HEK293 (cell line): ENCODE measurements around the gene ZNF18.

ENCODE experiments used
- GLIS2 ChIP-seq: fragments of 450-650 bp; formaldehyde crosslinking; IDR thresholded peaks from 2 replicates; pipeline ENCODE4 v1.5.1; 2016; ENCODE audit warnings: missing biosample characterization, missing genetic modification characterization
- MYNN ChIP-seq: fragments of 450-650 bp; formaldehyde crosslinking; IDR thresholded peaks from 2 replicates; pipeline ENCODE4 v1.5.1; 2016; ENCODE audit warnings: missing biosample characterization, missing genetic modification characterization, borderline replicate concordance
- MZF1 ChIP-seq: fragments of 450-650 bp; formaldehyde crosslinking; IDR thresholded peaks from 2 replicates; pipeline ENCODE4 v1.5.1; 2017; ENCODE audit warnings: missing biosample characterization, missing genetic modification characterization, borderline replicate concordance
- SCRT1 ChIP-seq: fragments of 450-650 bp; formaldehyde crosslinking; IDR thresholded peaks from 2 replicates; pipeline ENCODE4 v1.5.1; 2016; ENCODE audit warnings: missing biosample characterization, missing genetic modification characterization, borderline replicate concordance
- SCRT2 ChIP-seq: fragments of 450-650 bp; formaldehyde crosslinking; IDR thresholded peaks from 2 replicates; pipeline ENCODE4 v1.5.1; 2016; ENCODE audit warnings: missing biosample characterization, missing genetic modification characterization
- ZFP69B ChIP-seq: fragments of 450-650 bp; formaldehyde crosslinking; IDR thresholded peaks from 2 replicates; pipeline ENCODE4 v1.5.1; 2016; ENCODE audit warnings: missing biosample characterization, missing genetic modification characterization
- ZNF114 ChIP-seq: fragments of 450-650 bp; formaldehyde crosslinking; IDR thresholded peaks from 2 replicates; pipeline ENCODE4 v1.5.0; 2017; ENCODE audit warnings: missing biosample characterization, missing genetic modification characterization
- ZNF138 ChIP-seq: fragments of 450-650 bp; formaldehyde crosslinking; IDR thresholded peaks from 2 replicates; pipeline ENCODE4 v1.5.1; 2016; ENCODE audit warnings: missing biosample characterization, missing genetic modification characterization, borderline replicate concordance
- ZNF19 ChIP-seq: fragments of 450-650 bp; formaldehyde crosslinking; IDR thresholded peaks from 2 replicates; pipeline ENCODE4; 2016; ENCODE audit warnings: missing biosample characterization, missing genetic modification characterization, low read depth
- ZNF214 ChIP-seq: fragments of 450-650 bp; formaldehyde crosslinking; IDR thresholded peaks from 2 replicates; pipeline ENCODE4 v1.5.1; 2017; ENCODE audit warnings: missing biosample characterization, mild to moderate bottlenecking, missing genetic modification characterization, borderline replicate concordance
- ZNF24 ChIP-seq: fragments of 450-650 bp; formaldehyde crosslinking; IDR thresholded peaks from 2 replicates; pipeline ENCODE4 v1.5.1; 2016; ENCODE audit warnings: missing biosample characterization, missing genetic modification characterization
- ZNF501 ChIP-seq: fragments of 450-650 bp; formaldehyde crosslinking; IDR thresholded peaks from 2 replicates; pipeline ENCODE4 v1.5.1; 2016; ENCODE audit warnings: missing biosample characterization, missing genetic modification characterization
- ZNF518A ChIP-seq: fragments of 450-650 bp; formaldehyde crosslinking; conservative IDR thresholded peaks from 2 replicates; pipeline ENCODE4 v1.5.1; 2016; ENCODE audit warnings: low read depth, missing biosample characterization, missing genetic modification characterization
- ZNF530 ChIP-seq: fragments of 450-650 bp; formaldehyde crosslinking; IDR thresholded peaks from 2 replicates; pipeline ENCODE4 v1.5.1; 2016; ENCODE audit warnings: low read depth, missing biosample characterization, missing genetic modification characterization
- ZNF555 ChIP-seq: fragments of 450-650 bp; formaldehyde crosslinking; conservative IDR thresholded peaks from 2 replicates; pipeline ENCODE4 v1.5.1; 2017; ENCODE audit warnings: missing biosample characterization, mild to moderate bottlenecking, missing genetic modification characterization, inconsistent platforms
- ZNF561 ChIP-seq: fragments of 450-650 bp; IDR thresholded peaks from 2 replicates; pipeline ENCODE4 v1.5.1; 2018; ENCODE audit warnings: missing biosample characterization, missing genetic modification characterization, borderline replicate concordance
- ZNF626 ChIP-seq: fragments of 450-650 bp; sonication (Bioruptor Pico); formaldehyde crosslinking; IDR thresholded peaks from 2 replicates; pipeline ENCODE4 v1.5.1; 2018; ENCODE audit warnings: missing biosample characterization, missing genetic modification characterization, inconsistent platforms
- ZNF837 ChIP-seq: fragments of 450-650 bp; formaldehyde crosslinking; IDR thresholded peaks from 2 replicates; pipeline ENCODE4 v1.5.1; 2016; ENCODE audit warnings: missing biosample characterization, missing genetic modification characterization
- ZSCAN5A ChIP-seq: fragments of 450-650 bp; formaldehyde crosslinking; IDR thresholded peaks from 2 replicates; pipeline ENCODE4 v1.5.1; 2016; ENCODE audit warnings: missing biosample characterization, missing genetic modification characterization
- TF ChIP-seq, protein P1 (sequence below): fragments of 450-650 bp; formaldehyde crosslinking; IDR thresholded peaks from 2 replicates; pipeline ENCODE4 v1.5.1; 2017; ENCODE audit warnings: missing biosample characterization, missing genetic modification characterization
- TF ChIP-seq, protein P2 (sequence below): fragments of 450-650 bp; formaldehyde crosslinking; IDR thresholded peaks from 2 replicates; pipeline ENCODE4 v1.5.1; 2016; ENCODE audit warnings: missing biosample characterization, missing genetic modification characterization
- TF ChIP-seq, protein P3 (sequence below): fragments of 450-650 bp; formaldehyde crosslinking; IDR thresholded peaks from 2 replicates; pipeline ENCODE4 v1.5.1; 2016; ENCODE audit warnings: missing biosample characterization, missing genetic modification characterization
- TF ChIP-seq, protein P4 (sequence below): IDR thresholded peaks from 2 replicates; pipeline ENCODE4 v1.6.1; 2011; ENCODE audit warnings: mild to moderate bottlenecking, low read depth, low read length, borderline replicate concordance
- TF ChIP-seq, protein P5 (sequence below): fragments of 450-650 bp; formaldehyde crosslinking; IDR thresholded peaks from 2 replicates; pipeline ENCODE4 v1.5.1; 2016; ENCODE audit warnings: missing biosample characterization, missing genetic modification characterization

The ZNF18 gene

DNA sequence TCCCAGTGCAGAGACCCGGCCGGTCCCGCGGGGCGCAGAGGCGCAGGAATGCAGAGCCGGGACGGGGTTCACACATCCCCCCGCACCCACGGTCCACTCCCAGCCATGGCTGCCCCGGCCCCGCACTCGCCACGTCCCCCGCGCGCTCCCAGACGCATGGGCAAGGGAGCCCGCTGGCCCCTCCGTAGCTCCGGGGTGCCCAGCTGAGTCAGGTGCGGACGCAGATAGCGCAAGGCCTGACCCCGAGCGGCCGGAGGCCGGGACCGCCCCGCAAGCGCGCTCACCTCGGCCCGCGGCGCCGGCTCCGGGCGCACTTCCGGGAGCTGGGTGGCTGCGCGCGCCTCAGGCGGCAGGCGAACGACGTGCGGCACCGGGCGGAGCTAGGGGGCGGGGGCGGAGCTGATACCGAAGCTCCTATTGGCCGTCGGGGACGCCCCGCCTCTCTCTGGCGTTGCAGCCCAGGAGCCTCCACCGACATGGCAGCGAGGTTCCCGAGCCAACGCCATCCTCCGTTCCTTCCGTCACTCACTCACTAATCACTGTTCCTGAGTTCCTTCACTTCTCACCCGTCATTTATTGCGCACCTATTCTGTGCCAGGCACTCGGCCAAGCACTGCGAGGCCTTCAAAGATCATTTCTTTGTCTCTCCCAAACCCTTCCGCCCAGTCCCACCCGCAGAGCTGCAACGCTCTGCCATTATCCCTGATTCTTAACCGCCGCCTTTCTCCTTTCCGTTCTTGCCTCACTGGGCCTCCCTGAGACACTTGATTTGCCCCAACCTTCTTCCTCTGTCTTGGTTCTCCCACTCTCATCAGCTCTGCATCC is at the start of gene ZNF18 (continued):
- TF ChIP-seq ZNF138 = no peak
- TF ChIP-seq ZNF837 = no peak
- TF ChIP-seq, protein P1, sequence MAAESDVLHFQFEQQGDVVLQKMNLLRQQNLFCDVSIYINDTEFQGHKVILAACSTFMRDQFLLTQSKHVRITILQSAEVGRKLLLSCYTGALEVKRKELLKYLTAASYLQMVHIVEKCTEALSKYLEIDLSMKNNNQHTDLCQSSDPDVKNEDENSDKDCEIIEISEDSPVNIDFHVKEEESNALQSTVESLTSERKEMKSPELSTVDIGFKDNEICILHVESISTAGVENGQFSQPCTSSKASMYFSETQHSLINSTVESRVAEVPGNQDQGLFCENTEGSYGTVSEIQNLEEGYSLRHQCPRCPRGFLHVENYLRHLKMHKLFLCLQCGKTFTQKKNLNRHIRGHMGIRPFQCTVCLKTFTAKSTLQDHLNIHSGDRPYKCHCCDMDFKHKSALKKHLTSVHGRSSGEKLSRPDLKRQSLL (tag by site-specific recombination) = no peak
- TF ChIP-seq, protein P2, sequence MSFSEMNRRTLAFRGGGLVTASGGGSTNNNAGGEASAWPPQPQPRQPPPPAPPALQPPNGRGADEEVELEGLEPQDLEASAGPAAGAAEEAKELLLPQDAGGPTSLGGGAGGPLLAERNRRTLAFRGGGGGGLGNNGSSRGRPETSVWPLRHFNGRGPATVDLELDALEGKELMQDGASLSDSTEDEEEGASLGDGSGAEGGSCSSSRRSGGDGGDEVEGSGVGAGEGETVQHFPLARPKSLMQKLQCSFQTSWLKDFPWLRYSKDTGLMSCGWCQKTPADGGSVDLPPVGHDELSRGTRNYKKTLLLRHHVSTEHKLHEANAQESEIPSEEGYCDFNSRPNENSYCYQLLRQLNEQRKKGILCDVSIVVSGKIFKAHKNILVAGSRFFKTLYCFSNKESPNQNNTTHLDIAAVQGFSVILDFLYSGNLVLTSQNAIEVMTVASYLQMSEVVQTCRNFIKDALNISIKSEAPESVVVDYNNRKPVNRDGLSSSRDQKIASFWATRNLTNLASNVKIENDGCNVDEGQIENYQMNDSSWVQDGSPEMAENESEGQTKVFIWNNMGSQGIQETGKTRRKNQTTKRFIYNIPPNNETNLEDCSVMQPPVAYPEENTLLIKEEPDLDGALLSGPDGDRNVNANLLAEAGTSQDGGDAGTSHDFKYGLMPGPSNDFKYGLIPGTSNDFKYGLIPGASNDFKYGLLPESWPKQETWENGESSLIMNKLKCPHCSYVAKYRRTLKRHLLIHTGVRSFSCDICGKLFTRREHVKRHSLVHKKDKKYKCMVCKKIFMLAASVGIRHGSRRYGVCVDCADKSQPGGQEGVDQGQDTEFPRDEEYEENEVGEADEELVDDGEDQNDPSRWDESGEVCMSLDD (tag by site-specific recombination) = peak; percentile 88
- peak; percentile 23; the same call in 1 of the 2 replicates for TF ChIP-seq MZF1 (tag by site-specific recombination)
- TF ChIP-seq GLIS2 (tag by site-specific recombination) = peak; percentile 7; the same call in 1 of the 2 replicates
- peak; percentile 46; the same call in 1 of the 2 replicates for TF ChIP-seq ZNF518A (tag by site-specific recombination)
- TF ChIP-seq ZNF561 (tag by site-specific recombination) = peak; percentile 89
- TF ChIP-seq ZNF114 (tag by site-specific recombination) = no peak
- no peak for TF ChIP-seq ZNF555 (tag by site-specific recombination)
- TF ChIP-seq ZNF19 (tag by site-specific recombination) = no peak
- no peak for TF ChIP-seq ZNF214 (tag by site-specific recombination)
- TF ChIP-seq, protein P3, sequence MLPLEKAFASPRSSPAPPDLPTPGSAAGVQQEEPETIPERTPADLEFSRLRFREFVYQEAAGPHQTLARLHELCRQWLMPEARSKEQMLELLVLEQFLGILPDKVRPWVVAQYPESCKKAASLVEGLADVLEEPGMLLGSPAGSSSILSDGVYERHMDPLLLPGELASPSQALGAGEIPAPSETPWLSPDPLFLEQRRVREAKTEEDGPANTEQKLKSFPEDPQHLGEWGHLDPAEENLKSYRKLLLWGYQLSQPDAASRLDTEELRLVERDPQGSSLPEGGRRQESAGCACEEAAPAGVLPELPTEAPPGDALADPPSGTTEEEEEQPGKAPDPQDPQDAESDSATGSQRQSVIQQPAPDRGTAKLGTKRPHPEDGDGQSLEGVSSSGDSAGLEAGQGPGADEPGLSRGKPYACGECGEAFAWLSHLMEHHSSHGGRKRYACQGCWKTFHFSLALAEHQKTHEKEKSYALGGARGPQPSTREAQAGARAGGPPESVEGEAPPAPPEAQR (tag by site-specific recombination) = no peak
- TF ChIP-seq, protein P4, sequence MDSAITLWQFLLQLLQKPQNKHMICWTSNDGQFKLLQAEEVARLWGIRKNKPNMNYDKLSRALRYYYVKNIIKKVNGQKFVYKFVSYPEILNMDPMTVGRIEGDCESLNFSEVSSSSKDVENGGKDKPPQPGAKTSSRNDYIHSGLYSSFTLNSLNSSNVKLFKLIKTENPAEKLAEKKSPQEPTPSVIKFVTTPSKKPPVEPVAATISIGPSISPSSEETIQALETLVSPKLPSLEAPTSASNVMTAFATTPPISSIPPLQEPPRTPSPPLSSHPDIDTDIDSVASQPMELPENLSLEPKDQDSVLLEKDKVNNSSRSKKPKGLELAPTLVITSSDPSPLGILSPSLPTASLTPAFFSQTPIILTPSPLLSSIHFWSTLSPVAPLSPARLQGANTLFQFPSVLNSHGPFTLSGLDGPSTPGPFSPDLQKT = no peak
- no peak for TF ChIP-seq SCRT1 (tag by site-specific recombination)
- TF ChIP-seq, protein P5, sequence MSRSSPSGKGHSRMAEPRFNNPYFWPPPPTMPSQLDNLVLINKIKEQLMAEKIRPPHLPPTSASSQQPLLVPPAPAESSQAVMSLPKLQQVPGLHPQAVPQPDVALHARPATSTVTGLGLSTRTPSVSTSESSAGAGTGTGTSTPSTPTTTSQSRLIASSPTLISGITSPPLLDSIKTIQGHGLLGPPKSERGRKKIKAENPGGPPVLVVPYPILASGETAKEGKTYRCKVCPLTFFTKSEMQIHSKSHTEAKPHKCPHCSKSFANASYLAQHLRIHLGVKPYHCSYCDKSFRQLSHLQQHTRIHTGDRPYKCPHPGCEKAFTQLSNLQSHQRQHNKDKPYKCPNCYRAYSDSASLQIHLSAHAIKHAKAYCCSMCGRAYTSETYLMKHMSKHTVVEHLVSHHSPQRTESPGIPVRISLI (tag by site-specific recombination) = no peak
- TF ChIP-seq ZFP69B = 0 out of 2 replicates have a peak, but pooled peaks have one; percentile 36
- TF ChIP-seq SCRT2 (tag by site-specific recombination) = no peak
- TF ChIP-seq ZNF530 = no peak
- no peak for TF ChIP-seq ZNF626 (tag by site-specific recombination)
- TF ChIP-seq MYNN (tag by site-specific recombination) = no peak
- peak; percentile 72; the same call in 1 of the 2 replicates for TF ChIP-seq ZNF501 (tag by site-specific recombination)
- TF ChIP-seq ZNF24 (tag by site-specific recombination) = peak; percentile 64; the same call in 1 of the 2 replicates
- TF ChIP-seq ZSCAN5A (tag by site-specific recombination) = peak; percentile 19; the same call in 1 of the 2 replicates
